Activated naive CD8-positive, alpha-beta T cell treated with anti-CD3 and anti-CD28 coated beads for 36 hours (primary cell): ENCODE measurements around the gene SLC38A3. TPM values are rescaled to one million over a fixed set of nuclear protein-coding genes. Genes with fewer than 3 reads are reported as not detected.
A peak's percentile ranks its signal among the peaks of the same experiment; 100 is the strongest.

Experiments used
- DNase-seq: peaks from one replicate; pipeline ENCODE4 v3.0.0; 2021
- H3K27ac Mint-ChIP-seq: one replicate; pipeline ENCODE4 v1.8.0; 2022; ENCODE audit warnings: mild to moderate bottlenecking, moderate library complexity, mixed read lengths
- H3K27me3 Mint-ChIP-seq: one replicate; pipeline ENCODE4 v1.8.0; 2022; ENCODE audit warnings: mild to moderate bottlenecking, mixed read lengths
- H3K36me3 Mint-ChIP-seq: one replicate; pipeline ENCODE4 v1.8.0; 2021; ENCODE audit warnings: mild to moderate bottlenecking, mixed read lengths
- H3K4me1 Mint-ChIP-seq: one replicate; pipeline ENCODE4 v1.8.0; 2021; ENCODE audit warnings: mixed read lengths
- H3K4me3 Mint-ChIP-seq: one replicate; pipeline ENCODE4 v1.8.0; 2022; ENCODE audit warnings: mild to moderate bottlenecking, moderate library complexity, mixed read lengths
- H3K9me3 Mint-ChIP-seq: one replicate; pipeline ENCODE4 v1.8.0; 2022; ENCODE audit warnings: mixed read lengths
- total RNA-seq, 2 experiments: library from RNA; stranded (reverse); gene quantifications; one replicate each; pipeline ENCODE4 v1.2.3, GENCODE V29; 2021

The SLC38A3 gene
- total RNA-seq, 2 experiments from 2014 or later = 0.18 TPM; not detected in 1

DNA sequence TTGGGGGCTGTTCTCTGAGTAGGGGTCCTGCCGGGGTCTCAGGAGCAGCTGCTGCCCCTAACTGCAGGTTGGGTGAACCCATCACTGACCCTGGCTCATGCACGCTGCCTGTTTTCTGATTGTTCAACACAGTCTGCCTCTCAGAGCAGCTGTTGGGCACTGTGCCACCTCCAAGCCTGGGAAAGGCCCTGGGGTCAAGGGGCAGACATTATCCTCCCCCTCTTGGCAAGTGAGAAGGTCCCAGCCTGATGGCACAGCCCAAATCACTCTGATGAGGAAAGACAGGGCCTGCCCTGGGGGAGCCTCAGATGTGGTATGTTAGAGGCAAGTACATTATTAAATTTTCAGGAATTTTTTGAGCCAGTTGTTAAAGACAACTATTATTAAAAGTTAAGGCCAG lies 27.7 kb upstream of the SLC38A3 start:
- Mint-ChIP-seq H3K4me1 (no peaks in the 10 kb centered on the region), H3K4me3 (no peak overlapping the region), H3K9me3 (no peaks in the 10 kb centered on the region), H3K36me3 (no peaks in the 10 kb centered on the region), H3K27me3 (no peaks in the 10 kb centered on the region), H3K27ac (no peak overlapping the region)
- DNase-seq = no peak

- no peak for DNase-seq
- no peaks in the 10 kb centered on the region for H3K36me3 Mint-ChIP-seq
- H3K4me3 Mint-ChIP-seq = no peak overlapping the region
- no peak overlapping the region for H3K27ac Mint-ChIP-seq
- no peaks in the 10 kb centered on the region for H3K27me3 Mint-ChIP-seq
- H3K9me3 Mint-ChIP-seq = no peaks in the 10 kb centered on the region
- H3K4me1 Mint-ChIP-seq = no peaks in the 10 kb centered on the region
These were observed 25.4 kb upstream of the SLC38A3 start for GRCh38 chr3:50179710-50180109.

GRCh38 chr3:50181985-50182384 lies 23.1 kb upstream of the SLC38A3 start:
- H3K36me3 Mint-ChIP-seq = no peaks in the 10 kb centered on the region
- H3K4me3 Mint-ChIP-seq = no peak overlapping the region
- no peaks in the 10 kb centered on the region for H3K27me3 Mint-ChIP-seq
- no peaks in the 10 kb centered on the region for H3K9me3 Mint-ChIP-seq
- DNase-seq = no peak
- H3K4me1 Mint-ChIP-seq = no peaks in the 10 kb centered on the region
- no peak overlapping the region for H3K27ac Mint-ChIP-seq

- Mint-ChIP-seq H3K36me3 (no peaks in the 10 kb centered on the region), H3K4me1 (no peaks in the 10 kb centered on the region), H3K27ac (no peak overlapping the region), H3K9me3 (no peaks in the 10 kb centered on the region), H3K4me3 (no peak overlapping the region), H3K27me3 (no peaks in the 10 kb centered on the region)
- DNase-seq = no peak
These were observed 22.5 kb upstream of the SLC38A3 start for GRCh38 chr3:50182533-50183099.

DNA sequence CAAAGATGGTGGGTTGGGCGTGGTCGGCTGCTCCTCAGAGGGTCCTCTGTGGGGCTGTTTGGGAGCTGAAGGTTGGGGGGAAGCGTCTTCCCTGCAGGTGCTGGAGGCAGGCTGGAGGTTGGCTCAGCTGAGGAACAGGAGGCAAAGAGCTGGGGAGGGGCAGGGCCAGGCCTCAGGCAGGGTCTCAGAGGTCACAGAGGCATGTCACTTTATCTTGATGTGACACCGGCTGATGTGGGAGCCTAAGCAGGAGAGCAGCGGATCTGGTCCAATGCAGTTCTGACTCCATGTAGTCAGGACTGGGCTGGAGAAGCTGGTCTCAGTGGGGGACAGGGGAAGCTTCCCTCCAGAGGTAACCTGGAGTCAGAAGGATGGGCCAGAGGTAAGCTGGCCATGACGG lies 21.3 kb upstream of the SLC38A3 start:
- no peaks in the 10 kb centered on the region for H3K27me3 Mint-ChIP-seq
- H3K9me3 Mint-ChIP-seq = no peaks in the 10 kb centered on the region
- H3K4me1 Mint-ChIP-seq = no peaks in the 10 kb centered on the region
- H3K36me3 Mint-ChIP-seq = no peaks in the 10 kb centered on the region
- no peak for DNase-seq
- H3K4me3 Mint-ChIP-seq = no peak overlapping the region
- H3K27ac Mint-ChIP-seq = no peak overlapping the region

DNA sequence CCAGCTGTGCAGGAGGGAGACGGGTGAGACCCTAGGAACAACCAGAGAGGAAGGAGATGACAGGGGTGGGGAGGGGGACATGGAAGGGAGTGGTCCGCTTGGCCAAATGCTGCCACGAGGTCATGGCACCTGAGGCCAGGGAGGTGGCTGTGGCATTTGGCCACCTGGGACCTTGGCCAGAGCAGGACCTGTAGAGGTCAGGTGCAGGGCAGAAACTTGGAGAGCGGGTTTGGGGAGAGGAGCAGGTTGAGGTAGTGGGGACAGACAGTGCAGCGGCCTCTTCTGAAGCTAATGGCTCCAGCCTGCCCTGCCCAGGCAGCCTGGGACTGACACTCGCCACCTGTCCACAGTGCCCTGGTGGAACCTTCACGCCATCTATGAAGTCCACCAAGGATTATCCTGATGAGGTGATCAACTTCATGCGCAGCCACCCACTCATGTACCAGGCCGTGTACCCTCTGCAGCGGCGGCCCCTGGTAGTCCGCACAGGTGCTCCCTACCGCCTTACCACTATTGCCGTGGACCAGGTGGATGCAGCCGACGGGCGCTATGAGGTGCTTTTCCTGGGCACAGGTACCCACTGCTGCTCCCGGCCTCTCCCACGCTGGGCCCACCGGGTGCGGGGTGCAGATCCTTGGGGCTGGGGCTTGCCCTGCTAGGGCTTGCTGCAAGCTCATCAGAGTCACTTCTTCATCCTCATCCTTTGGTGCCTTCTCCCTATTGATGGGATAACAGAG lies 20.7 kb upstream of the SLC38A3 start:
- Mint-ChIP-seq H3K4me3 (no peak overlapping the region), H3K27me3 (no peaks in the 10 kb centered on the region), H3K36me3 (no peaks in the 10 kb centered on the region), H3K9me3 (no peaks in the 10 kb centered on the region), H3K4me1 (no peaks in the 10 kb centered on the region), H3K27ac (no peak overlapping the region)
- no peak for DNase-seq

- no peak for DNase-seq
- no peak overlapping the region for H3K4me3 Mint-ChIP-seq
- no peaks in the 10 kb centered on the region for H3K36me3 Mint-ChIP-seq
- H3K9me3 Mint-ChIP-seq = no peaks in the 10 kb centered on the region
- no peaks in the 10 kb centered on the region for H3K27me3 Mint-ChIP-seq
- no peaks in the 10 kb centered on the region for H3K4me1 Mint-ChIP-seq
- H3K27ac Mint-ChIP-seq = no peak overlapping the region
These were observed 19.8 kb upstream of the SLC38A3 start for GRCh38 chr3:50185230-50185629.

DNA sequence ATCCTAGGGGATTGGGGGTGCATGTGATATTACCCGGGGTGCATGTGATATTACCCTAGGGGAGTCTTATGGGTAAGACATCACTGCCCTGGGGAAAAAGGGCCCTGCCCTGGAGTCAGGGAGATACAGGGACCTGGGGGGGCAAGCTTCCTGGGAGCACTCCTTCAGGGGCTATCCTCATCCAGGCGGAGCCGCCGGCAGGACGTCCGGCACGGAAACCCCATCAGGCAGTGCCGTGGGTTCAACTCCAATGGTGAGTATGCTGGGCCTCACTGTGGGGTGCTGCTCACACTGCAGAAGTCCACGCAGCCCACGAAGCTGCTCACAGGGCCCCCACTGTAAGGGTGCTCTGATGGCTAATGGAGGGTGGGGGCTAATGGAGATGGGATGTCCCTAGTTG lies 19.0 kb upstream of the SLC38A3 start:
- DNase-seq = no peak
- Mint-ChIP-seq H3K36me3 (no peaks in the 10 kb centered on the region), H3K27me3 (no peaks in the 10 kb centered on the region), H3K9me3 (no peaks in the 10 kb centered on the region), H3K4me1 (no peaks in the 10 kb centered on the region), H3K4me3 (no peak overlapping the region), H3K27ac (no peak overlapping the region)

- no peak overlapping the region for H3K27ac Mint-ChIP-seq
- H3K27me3 Mint-ChIP-seq = peaks cover 2% of the 10 kb centered on the region
- peaks cover 1% of the 10 kb centered on the region for H3K4me1 Mint-ChIP-seq
- no peak overlapping the region for H3K4me3 Mint-ChIP-seq
- no peak for DNase-seq
- no peaks in the 10 kb centered on the region for H3K36me3 Mint-ChIP-seq
- H3K9me3 Mint-ChIP-seq = no peaks in the 10 kb centered on the region
These were observed 17.3 kb upstream of the SLC38A3 start for GRCh38 chr3:50187750-50188149.

GRCh38 chr3:50189274-50189673 lies 15.8 kb upstream of the SLC38A3 start:
- H3K36me3 Mint-ChIP-seq = no peaks in the 10 kb centered on the region
- peaks cover 12% of the 10 kb centered on the region for H3K27me3 Mint-ChIP-seq
- no peak overlapping the region for H3K27ac Mint-ChIP-seq
- H3K9me3 Mint-ChIP-seq = no peaks in the 10 kb centered on the region
- H3K4me3 Mint-ChIP-seq = no peak overlapping the region
- DNase-seq = peak; percentile 53
- peaks cover 2% of the 10 kb centered on the region for H3K4me1 Mint-ChIP-seq

GRCh38 chr3:50189989-50190388 lies 15.1 kb upstream of the SLC38A3 start:
- no peaks in the 10 kb centered on the region for H3K9me3 Mint-ChIP-seq
- no peak overlapping the region for H3K4me3 Mint-ChIP-seq
- peaks cover 3% of the 10 kb centered on the region for H3K4me1 Mint-ChIP-seq
- H3K27ac Mint-ChIP-seq = no peak overlapping the region
- DNase-seq = no peak
- no peaks in the 10 kb centered on the region for H3K36me3 Mint-ChIP-seq
- peaks cover 19% of the 10 kb centered on the region for H3K27me3 Mint-ChIP-seq

DNA sequence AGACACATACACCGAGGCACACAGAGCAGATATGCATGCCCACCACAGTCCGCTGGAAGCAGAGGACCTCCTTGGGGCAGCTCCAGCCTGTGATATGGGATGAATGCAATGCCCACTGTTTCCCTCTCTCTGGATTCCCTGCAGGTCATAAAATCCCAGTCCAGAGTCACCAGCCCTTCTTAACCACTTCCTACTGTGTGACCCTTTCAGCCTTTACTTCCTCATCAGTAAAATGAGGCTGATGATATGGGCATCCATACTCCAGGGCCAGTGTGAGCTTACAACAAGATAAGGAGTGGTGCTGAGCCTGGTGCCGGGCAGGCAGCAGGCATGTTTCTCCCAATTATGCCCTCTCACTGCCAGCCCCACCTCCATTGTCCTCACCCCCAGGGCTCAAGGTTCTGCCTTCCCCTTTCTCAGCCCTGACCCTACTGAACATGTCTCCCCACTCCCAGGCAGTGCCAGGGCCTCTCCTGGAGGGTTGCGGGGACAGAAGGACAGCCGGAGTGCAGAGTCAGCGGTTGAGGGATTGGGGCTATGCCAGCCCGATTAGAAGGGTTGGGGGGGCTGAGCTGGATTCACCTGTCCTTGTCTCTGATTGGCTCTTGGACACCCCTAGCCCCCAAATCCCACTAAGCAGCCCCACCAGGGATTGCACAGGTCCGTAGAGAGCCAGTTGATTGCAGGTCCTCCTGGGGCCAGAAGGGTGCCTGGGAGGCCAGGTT lies 14.0 kb upstream of the SLC38A3 start, which contains the start of gene GNAT1:
Gene GNAT1 (plus strand): TSS at position 675 of the 725 bp plus-strand sequence. CDS start 116 bp downstream, outside the sequence.
- H3K27me3 Mint-ChIP-seq = peaks cover 21% of the 10 kb centered on the region
- DNase-seq = no peak
- H3K4me3 Mint-ChIP-seq = no peak within 1 kb of the TSS
- no peak within 1 kb of the TSS for H3K27ac Mint-ChIP-seq
- no peaks in the 10 kb centered on the region for H3K9me3 Mint-ChIP-seq
- H3K4me1 Mint-ChIP-seq = peaks cover 5% of the 10 kb centered on the region
- H3K36me3 Mint-ChIP-seq = no peaks in the 10 kb centered on the region

DNA sequence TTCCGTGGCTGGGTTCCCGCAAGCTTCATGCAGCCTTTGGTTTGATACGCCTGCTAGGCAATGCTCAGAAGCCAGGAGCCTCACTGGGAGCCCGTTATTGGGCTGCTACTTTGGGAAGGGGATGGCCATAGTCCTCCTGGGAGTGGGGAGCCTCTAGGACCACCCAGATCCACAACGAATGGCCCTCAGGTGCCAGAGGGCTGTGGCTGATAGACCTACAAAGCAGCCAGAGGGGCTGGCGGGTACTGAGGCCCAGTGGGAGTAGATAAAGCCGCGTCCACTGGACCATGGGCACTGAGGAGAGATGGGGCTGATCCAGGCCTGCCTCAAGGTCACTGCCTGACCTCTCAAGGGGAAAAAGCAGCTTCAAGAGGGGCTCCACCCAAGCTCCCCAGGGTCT lies 12.9 kb upstream of the SLC38A3 start:
- H3K36me3 Mint-ChIP-seq = no peaks in the 10 kb centered on the region
- H3K4me3 Mint-ChIP-seq = no peak overlapping the region
- DNase-seq = no peak
- H3K27ac Mint-ChIP-seq = no peak overlapping the region
- peaks cover 21% of the 10 kb centered on the region for H3K27me3 Mint-ChIP-seq
- H3K9me3 Mint-ChIP-seq = no peaks in the 10 kb centered on the region
- H3K4me1 Mint-ChIP-seq = peaks cover 5% of the 10 kb centered on the region

- H3K4me3 Mint-ChIP-seq = no peak overlapping the region
These were observed 12.4 kb upstream of the SLC38A3 start for GRCh38 chr3:50192689-50193141.

GRCh38 chr3:50193286-50193685 lies 11.8 kb upstream of the SLC38A3 start:
- Mint-ChIP-seq H3K4me3 (no peak overlapping the region), H3K27ac (no peak overlapping the region), H3K9me3 (no peaks in the 10 kb centered on the region), H3K27me3 (peaks cover 25% of the 10 kb centered on the region), H3K4me1 (peaks cover 5% of the 10 kb centered on the region), H3K36me3 (no peaks in the 10 kb centered on the region)
- DNase-seq = no peak

More at GRCh38 chr3:50192689-50193141, 12.4 kb upstream of the SLC38A3 start:
- peak; percentile 81 for DNase-seq
- peaks cover 25% of the 10 kb centered on the region for H3K27me3 Mint-ChIP-seq
- H3K36me3 Mint-ChIP-seq = no peaks in the 10 kb centered on the region
- H3K27ac Mint-ChIP-seq = no peak overlapping the region
- H3K4me1 Mint-ChIP-seq = peaks cover 5% of the 10 kb centered on the region
- H3K9me3 Mint-ChIP-seq = no peaks in the 10 kb centered on the region
